Mesenchymal stem cell (in vitro differentiated cells and primary cell): ENCODE measurements around the gene B3GAT1.
"Not testable (repeated sequence)": the region's sequence is repeated elsewhere in the genome, so short reads cannot be mapped to it uniquely, and the experiment has no call there.

Source experiments
- DNase-seq: peaks from one replicate; pipeline ENCODE4 v3.0.0-alpha.2; 2013
- H2AFZ ChIP-seq: one replicate; pipeline ENCODE4 v1.6.1; 2013; ENCODE audit warnings: low read depth, mild to moderate bottlenecking, control low read depth, inconsistent platforms, low read length, moderate library complexity
- H2AK5ac ChIP-seq: 2 replicates; pipeline ENCODE4 v1.6.1; 2013; ENCODE audit warnings: low read length, moderate library complexity, mild to moderate bottlenecking, inconsistent platforms; ENCODE audit not compliant: severe bottlenecking
- H2BK120ac ChIP-seq: one replicate; pipeline ENCODE4 v1.6.1; 2013; ENCODE audit warnings: low read depth, mild to moderate bottlenecking, inconsistent platforms, low read length, moderate library complexity
- H2BK12ac ChIP-seq, 2 experiments: one replicate each; pipeline ENCODE4 v1.6.1; 2013; ENCODE audit warnings: inconsistent platforms in 2 of 2, low read length in 2 of 2, mild to moderate bottlenecking in 2 of 2, moderate library complexity in 2 of 2, control low read depth in 1 of 2
- H2BK15ac ChIP-seq: one replicate; pipeline ENCODE4 v1.6.1; 2013; ENCODE audit warnings: mild to moderate bottlenecking, low read depth, inconsistent platforms; ENCODE audit not compliant: poor library complexity, severe bottlenecking
- H2BK5ac ChIP-seq: 2 replicates; pipeline ENCODE4 v1.6.1; 2013; ENCODE audit warnings: low read depth, mild to moderate bottlenecking, low read length, control low read depth, inconsistent platforms; ENCODE audit not compliant: poor library complexity, severe bottlenecking
- H3K14ac ChIP-seq, 2 experiments: one replicate each; pipeline ENCODE4 v1.6.1; 2013; ENCODE audit warnings: inconsistent platforms in 2 of 2, low read length in 2 of 2, control low read depth in 1 of 2, mild to moderate bottlenecking in 1 of 2, moderate library complexity in 1 of 2
- H3K18ac ChIP-seq, 2 experiments: one replicate each; pipeline ENCODE4 v1.6.1; 2013; ENCODE audit warnings: inconsistent platforms in 2 of 2, low read length in 2 of 2, control low read depth in 1 of 2, low read depth in 1 of 2, mild to moderate bottlenecking in 1 of 2
- H3K23ac ChIP-seq, 2 experiments: one replicate each; pipeline ENCODE4 v1.6.1; 2013; ENCODE audit warnings: inconsistent platforms in 2 of 2, low read length in 2 of 2, mild to moderate bottlenecking in 2 of 2, moderate library complexity in 2 of 2, control low read depth in 1 of 2
- H3K27ac ChIP-seq: 2 replicates; pipeline ENCODE4 v1.5.1; 2013; ENCODE audit warnings: mild to moderate bottlenecking, moderate library complexity, low read length, control low read depth, inconsistent platforms; ENCODE audit not compliant: poor library complexity, severe bottlenecking
- H3K27me3 ChIP-seq, 2 experiments: 2 replicates each; pipeline versions ENCODE4 v1.6.1 to v1.7.0; 2013; ENCODE audit warnings: low read length in 2 of 2, mild to moderate bottlenecking in 2 of 2, moderate library complexity in 2 of 2, control low read depth in 1 of 2, inconsistent platforms in 1 of 2; ENCODE audit not compliant: control insufficient read depth in 1 of 2, insufficient read depth in 1 of 2
- H3K36me3 ChIP-seq, 2 experiments: 2 replicates each; pipeline versions ENCODE4 v1.6.1 to v1.7.0; 2013; ENCODE audit warnings: low read length in 2 of 2, control low read depth in 1 of 2, inconsistent platforms in 1 of 2, low read depth in 1 of 2, mild to moderate bottlenecking in 1 of 2; ENCODE audit not compliant: insufficient read depth in 2 of 2, control insufficient read depth in 1 of 2
- H3K4ac ChIP-seq, 2 experiments: one replicate each; pipeline ENCODE4 v1.6.1; 2013; ENCODE audit warnings: inconsistent platforms in 2 of 2, low read length in 2 of 2, mild to moderate bottlenecking in 2 of 2, moderate library complexity in 2 of 2, control low read depth in 1 of 2, low read depth in 1 of 2
- H3K4me1 ChIP-seq: 2 replicates; pipeline ENCODE4 v1.6.1; 2013; ENCODE audit warnings: low read depth, low read length, control low read depth; ENCODE audit not compliant: control insufficient read depth, insufficient read depth
- H3K4me2 ChIP-seq: 2 replicates; pipeline ENCODE4 v1.6.1; 2013; ENCODE audit warnings: low read length, mild to moderate bottlenecking, inconsistent platforms; ENCODE audit not compliant: poor library complexity, severe bottlenecking
- H3K4me3 ChIP-seq, 2 experiments: 2 replicates each; pipeline versions ENCODE4 v1.5.1 to v1.7.0; 2013; ENCODE audit warnings: low read length in 2 of 2, mild to moderate bottlenecking in 2 of 2, control low read depth in 1 of 2, low read depth in 1 of 2; ENCODE audit not compliant: insufficient read depth in 1 of 2
- H3K79me1 ChIP-seq: replicated peaks from 2 replicates; pipeline ENCODE4 v1.6.1; 2013; ENCODE audit warnings: mild to moderate bottlenecking, control low read depth, low read length, inconsistent platforms; ENCODE audit not compliant: poor library complexity, severe bottlenecking
- H3K9ac ChIP-seq: 2 replicates; pipeline ENCODE4 v1.7.0; 2013; ENCODE audit warnings: mild to moderate bottlenecking, low read length, moderate library complexity
- H3K9me3 ChIP-seq: 2 replicates; pipeline ENCODE4 v1.7.0; 2013; ENCODE audit warnings: mild to moderate bottlenecking, low read length; ENCODE audit not compliant: control insufficient read depth
- H4K8ac ChIP-seq: one replicate; pipeline ENCODE4 v1.6.1; 2013; ENCODE audit warnings: inconsistent platforms, mild to moderate bottlenecking, low read length, moderate library complexity
- H4K91ac ChIP-seq: one replicate; pipeline ENCODE4 v1.6.1; 2013; ENCODE audit warnings: mild to moderate bottlenecking, low read length, inconsistent platforms
- WGBS: methylation state at CpG from one replicate; pipeline ENCODE4 v1.1.7; 2013; ENCODE audit warnings: mixed read lengths; 5-methylcytosine and 5-hydroxymethylcytosine counted together

Gene B3GAT1

DNA sequence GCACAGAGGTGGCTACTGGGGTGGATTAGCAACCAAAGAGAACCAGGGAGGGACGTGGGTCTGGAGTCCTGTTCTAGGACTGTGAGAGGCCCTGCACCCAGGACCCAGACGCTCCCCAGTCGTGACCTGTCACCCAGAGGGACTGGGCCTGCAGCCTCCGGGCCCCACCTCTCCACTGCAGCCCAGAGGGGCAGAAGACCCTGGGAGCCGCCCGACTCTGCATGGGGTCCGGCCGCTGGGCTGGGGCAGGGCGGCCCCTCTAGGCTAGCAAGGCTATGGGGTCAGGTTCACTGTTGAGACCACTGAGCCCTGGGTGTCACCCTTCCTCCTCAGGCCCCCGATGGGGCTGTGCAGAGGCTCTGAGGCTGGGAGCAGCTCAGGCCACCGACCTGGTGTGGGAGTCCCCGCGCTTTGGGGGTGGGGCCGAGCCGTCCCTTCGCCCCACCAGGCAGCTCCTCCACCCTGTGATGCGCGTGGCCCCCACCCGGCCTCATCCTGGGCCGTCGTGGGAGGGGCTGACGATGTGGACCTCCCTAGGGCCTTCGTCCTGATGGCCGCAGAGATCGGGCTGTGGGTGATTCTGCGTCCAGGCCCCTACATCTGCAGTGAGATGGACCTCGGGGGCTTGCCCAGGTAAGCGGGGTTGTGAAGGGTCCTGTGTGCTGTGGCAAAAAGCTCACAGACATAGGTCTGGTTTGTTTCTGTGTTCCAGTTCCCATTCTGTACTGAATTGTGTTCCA, 67.4 kb downstream of the B3GAT1 start:
- not testable (repeated sequence) for H4K91ac ChIP-seq, H2BK12ac ChIP-seq, H3K27ac ChIP-seq, H2BK120ac ChIP-seq, H2AK5ac ChIP-seq, H3K9ac ChIP-seq, H4K8ac ChIP-seq, H2BK15ac ChIP-seq, H3K4me2 ChIP-seq, H3K4ac ChIP-seq, H2AFZ ChIP-seq, H3K4me3 ChIP-seq, DNase-seq, H3K18ac ChIP-seq, H2BK5ac ChIP-seq, H3K79me1 ChIP-seq, H3K23ac ChIP-seq, H3K14ac ChIP-seq, H3K4me1 ChIP-seq, H3K9me3 ChIP-seq, H3K36me3 ChIP-seq
- peaks cover 0 to 12% of the 10 kb centered on the region in 2 experiments for H3K27me3 ChIP-seq
- 86% methylated on average over 21 of the region's 28 CpGs for WGBS

DNA sequence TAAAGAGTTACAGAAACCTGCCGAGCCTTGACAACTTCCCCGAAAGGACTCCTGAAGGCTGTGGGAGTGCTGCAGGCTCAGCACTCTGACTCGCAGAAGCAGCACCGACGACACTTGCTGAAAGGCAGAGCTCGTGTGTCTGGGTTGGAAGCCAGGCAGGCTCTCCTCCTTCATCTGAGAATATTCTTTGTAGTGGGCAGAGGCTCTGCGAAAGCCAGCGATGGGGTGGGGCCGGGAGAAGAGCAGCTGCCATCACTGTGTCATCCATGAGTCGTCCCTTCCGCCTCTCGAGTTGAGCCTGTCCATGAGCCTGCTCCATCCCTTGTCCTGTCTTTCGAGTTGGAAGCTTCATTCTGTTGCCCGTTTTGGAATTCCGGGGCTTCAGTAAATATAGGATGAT, 68.4 kb downstream of the B3GAT1 start:
- no peak overlapping the region for H3K14ac ChIP-seq
- H3K4me3 ChIP-seq = no peak overlapping the region
- DNase-seq = no peak
- H3K23ac ChIP-seq = no peak overlapping the region
- H3K4me1 ChIP-seq = no peaks in the 10 kb centered on the region
- no peak overlapping the region for H4K8ac ChIP-seq
- no peak overlapping the region for H4K91ac ChIP-seq
- H2AK5ac ChIP-seq = no peak overlapping the region
- H3K18ac ChIP-seq = no peak overlapping the region
- H3K4me2 ChIP-seq = no peak overlapping the region
- no peak overlapping the region for H3K27ac ChIP-seq
- H3K79me1 ChIP-seq = no peaks in the 10 kb centered on the region
- no peaks in the 10 kb centered on the region for H3K9me3 ChIP-seq
- no peak overlapping the region for H3K9ac ChIP-seq
- H3K27me3 ChIP-seq = peaks cover 0 to 12% of the 10 kb centered on the region in 2 experiments
- no peak overlapping the region for H2BK12ac ChIP-seq
- no peak overlapping the region for H2BK15ac ChIP-seq
- no peak overlapping the region for H2BK120ac ChIP-seq
- no peaks in the 10 kb centered on the region for H3K36me3 ChIP-seq
- H3K4ac ChIP-seq = no peak overlapping the region
- no peak overlapping the region for H2AFZ ChIP-seq
- WGBS = 77% methylated on average over 15 of the region's 15 CpGs
- H2BK5ac ChIP-seq = no peak overlapping the region

DNA sequence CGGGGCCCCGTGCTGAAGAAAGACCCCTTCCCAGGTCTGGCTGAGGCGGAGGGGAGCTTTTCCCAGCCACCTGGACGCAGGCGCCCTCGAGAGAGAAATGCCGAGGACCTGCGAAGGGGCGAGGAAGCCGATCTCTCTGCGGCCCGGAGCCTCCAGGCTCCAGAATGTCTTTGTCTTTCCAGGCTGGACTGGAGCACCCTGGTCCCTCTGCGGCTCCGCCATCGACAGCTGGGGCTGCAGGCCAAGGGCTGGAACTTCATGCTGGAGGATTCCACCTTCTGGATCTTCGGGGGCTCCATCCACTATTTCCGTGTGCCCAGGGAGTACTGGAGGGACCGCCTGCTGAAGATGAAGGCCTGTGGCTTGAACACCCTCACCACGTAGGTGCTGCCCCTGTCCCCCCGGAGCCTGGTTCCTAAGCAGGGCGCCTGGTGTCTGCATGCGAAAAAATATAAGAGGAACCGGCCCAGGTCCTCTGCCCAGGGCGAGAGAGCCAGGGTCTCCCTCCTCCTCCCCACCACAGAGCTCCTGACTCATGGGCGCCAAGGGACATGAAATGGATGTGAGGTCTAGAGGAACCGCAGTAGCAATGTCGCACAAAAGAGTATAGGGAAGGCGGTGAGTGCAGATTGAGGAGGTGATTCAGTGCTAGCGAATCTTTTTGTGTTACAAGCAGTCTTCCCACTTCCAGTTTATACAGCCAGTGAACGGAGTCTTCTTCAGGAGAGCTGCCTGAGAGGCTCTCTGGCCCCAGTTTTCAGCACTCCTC, 69.3 kb downstream of the B3GAT1 start:
- Histone ChIP-seq H3K18ac (no peak overlapping the region), H4K8ac (no peak overlapping the region), H2BK15ac (no peak overlapping the region), H3K9me3 (no peaks in the 10 kb centered on the region), H3K79me1 (no peaks in the 10 kb centered on the region), H4K91ac (no peak overlapping the region), H3K27me3 (peaks cover 0 to 12% of the 10 kb centered on the region in 2 experiments), H3K27ac (no peak overlapping the region), H2AK5ac (no peak overlapping the region), H2BK5ac (no peak overlapping the region), H3K4ac (no peak overlapping the region), H3K4me1 (no peaks in the 10 kb centered on the region), H3K9ac (no peak overlapping the region), H3K14ac (no peak overlapping the region), H3K4me3 (no peak overlapping the region), H2AFZ (no peak overlapping the region), H2BK120ac (no peak overlapping the region), H3K23ac (no peak overlapping the region), H2BK12ac (no peak overlapping the region), H3K4me2 (no peak overlapping the region), H3K36me3 (no peaks in the 10 kb centered on the region)
- no peak for DNase-seq
- 78% methylated on average over 26 of the region's 30 CpGs for WGBS

GRCh38 chr11:134341805-134342571, 70.1 kb downstream of the B3GAT1 start:
- Histone ChIP-seq H2AK5ac (no peak overlapping the region), H3K36me3 (no peaks in the 10 kb centered on the region), H3K9me3 (no peaks in the 10 kb centered on the region), H3K18ac (no peak overlapping the region), H3K27ac (no peak overlapping the region), H3K4me3 (no peak overlapping the region), H4K8ac (no peak overlapping the region), H4K91ac (no peak overlapping the region), H2AFZ (no peak overlapping the region), H3K27me3 (peaks cover 0 to 9% of the 10 kb centered on the region in 2 experiments), H2BK5ac (no peak overlapping the region), H3K9ac (no peak overlapping the region), H2BK15ac (no peak overlapping the region), H2BK12ac (no peak overlapping the region), H2BK120ac (no peak overlapping the region), H3K23ac (no peak overlapping the region), H3K14ac (no peak overlapping the region), H3K4ac (no peak overlapping the region), H3K4me1 (no peaks in the 10 kb centered on the region), H3K4me2 (no peak overlapping the region), H3K79me1 (no peaks in the 10 kb centered on the region)
- DNase-seq = no peak
- 86% methylated on average over 51 of the region's 68 CpGs for WGBS
